Kidney (tissue), 14 donors: ENCODE data around the gene AS3MT. TPM values are rescaled to one million over a fixed set of nuclear protein-coding genes. Genes with fewer than 3 reads are reported as not detected.

Experiments
- DNase-seq, 5 donors: peaks; one replicate each; pipeline ENCODE4 v3.0.0-alpha.2; 2013 to 2020
- FAIRE-seq: peaks from 2 replicates; lab custom pipeline; 2012; peaks lifted over from hg19 to GRCh38; lab: Jason Lieb, UNC
- H3K27ac ChIP-seq, 2 donors: one replicate each; pipeline ENCODE4 v1.7.0; 2013; ENCODE audit warnings: low read depth in 2 of 2, low read length in 2 of 2, inconsistent platforms in 1 of 2
- H3K27me3 ChIP-seq: one replicate; pipeline ENCODE4 v1.7.1; 2013; ENCODE audit warnings: low read length, inconsistent platforms; ENCODE audit not compliant: control insufficient read depth, insufficient read depth
- H3K36me3 ChIP-seq, 3 donors: one replicate each; pipeline versions ENCODE4 v1.7.0 to v1.7.1; 2013; ENCODE audit warnings: low read length in 3 of 3, control low read depth in 1 of 3, inconsistent platforms in 1 of 3; ENCODE audit not compliant: insufficient read depth in 3 of 3, control insufficient read depth in 2 of 3
- H3K4me1 ChIP-seq, 3 donors: one replicate each; pipeline versions ENCODE4 v1.7.0 to v1.7.1; 2013; ENCODE audit warnings: low read length in 3 of 3, inconsistent platforms in 1 of 3, low read depth in 1 of 3; ENCODE audit not compliant: control insufficient read depth in 2 of 3, insufficient read depth in 2 of 3
- H3K4me3 ChIP-seq, 3 donors: one replicate each; pipeline versions ENCODE4 v1.7.0 to v1.8.1; 2013; ENCODE audit warnings: low read length in 3 of 3, control low read depth in 1 of 3, inconsistent platforms in 1 of 3
- H3K9ac ChIP-seq, 3 donors: one replicate each; pipeline versions ENCODE4 v1.7.0 to v1.7.1; 2013; ENCODE audit warnings: low read length in 3 of 3, control low read depth in 1 of 3, inconsistent platforms in 1 of 3
- H3K9me3 ChIP-seq, 3 donors: one replicate each; pipeline versions ENCODE4 v1.7.0 to v1.7.1; 2013; ENCODE audit warnings: low read length in 3 of 3, control low read depth in 1 of 3, inconsistent platforms in 1 of 3; ENCODE audit not compliant: control insufficient read depth in 2 of 3, insufficient read depth in 1 of 3
- intact Hi-C: fragments of 100-400 bp; cut with DNase I; formaldehyde crosslinking; loops from one replicate; pipeline ENCODE4 v1.11.1; 2022
- polyA plus RNA-seq: library from polyadenylated mRNA; stranded (reverse); fragments of 350-450 nt; fragmentation: Illumina TruSeq; extraction: RNeasy Lipid Tissue Mini Kit (QIAGEN cat#74804); gene quantifications from one replicate; pipeline ENCODE4 v1.2.3, GENCODE V29; 2014; ENCODE audit warnings: low read depth, low replicate concordance; ENCODE audit not compliant: insufficient read depth
- total RNA-seq: library from RNA; stranded (reverse); fragmentation: NEBNext Ultra II Directional; extraction: Animal tissue kit (Norgen Biotek cat#: 25700); gene quantifications from one replicate; pipeline ENCODE4 v1.2.1, GENCODE V29; 2021
- TF ChIP-seq, protein P1 (sequence below): IDR thresholded peaks from 3 replicates; pipeline ENCODE4 v1.5.1; 2012; ENCODE audit warnings: mild to moderate bottlenecking, moderate library complexity, borderline replicate concordance; ENCODE audit not compliant: insufficient read depth; ENCODE audit errors: extremely low read depth
- donor health status: control.
- donor health status: control.
- donor health status: control.
- donor health status: control.
- donor health status: control.
- donor health status: DM: yes; HTN: yes; CAD: no.
- donor health status: Normal renal cell carcinoma (clear cell type).

The AS3MT gene
- total and polyA plus RNA-seq, 2 donors from 2014 or later, result 2.0 to 36.7 TPM

DNA sequence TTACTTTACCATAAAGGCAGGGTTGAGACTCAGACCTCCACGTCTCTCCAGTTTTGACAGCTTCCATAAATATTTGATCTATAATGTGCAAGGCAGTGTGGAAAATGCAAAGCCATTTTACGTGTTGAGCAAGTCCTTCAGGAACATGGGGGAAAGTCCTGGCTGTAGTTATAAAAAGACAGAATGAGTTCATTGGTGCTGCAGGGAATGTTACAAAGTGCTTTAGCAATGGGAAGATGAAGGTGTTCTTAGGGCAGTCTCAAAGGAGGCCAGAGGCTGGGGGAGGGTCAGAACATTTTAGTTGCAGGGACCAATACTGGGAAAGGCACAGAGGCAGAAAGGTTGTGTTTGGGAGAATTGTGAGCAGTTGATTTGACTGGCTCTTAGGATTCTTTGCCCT, 76.7 kb downstream of the AS3MT start:
- FAIRE-seq, result no peak
- intact Hi-C loops, result no loop called here
- no peak for DNase-seq
- H3K4me3 ChIP-seq, result no peak overlapping the region
- H3K9ac ChIP-seq, result no peak overlapping the region
- TF ChIP-seq, protein P1, sequence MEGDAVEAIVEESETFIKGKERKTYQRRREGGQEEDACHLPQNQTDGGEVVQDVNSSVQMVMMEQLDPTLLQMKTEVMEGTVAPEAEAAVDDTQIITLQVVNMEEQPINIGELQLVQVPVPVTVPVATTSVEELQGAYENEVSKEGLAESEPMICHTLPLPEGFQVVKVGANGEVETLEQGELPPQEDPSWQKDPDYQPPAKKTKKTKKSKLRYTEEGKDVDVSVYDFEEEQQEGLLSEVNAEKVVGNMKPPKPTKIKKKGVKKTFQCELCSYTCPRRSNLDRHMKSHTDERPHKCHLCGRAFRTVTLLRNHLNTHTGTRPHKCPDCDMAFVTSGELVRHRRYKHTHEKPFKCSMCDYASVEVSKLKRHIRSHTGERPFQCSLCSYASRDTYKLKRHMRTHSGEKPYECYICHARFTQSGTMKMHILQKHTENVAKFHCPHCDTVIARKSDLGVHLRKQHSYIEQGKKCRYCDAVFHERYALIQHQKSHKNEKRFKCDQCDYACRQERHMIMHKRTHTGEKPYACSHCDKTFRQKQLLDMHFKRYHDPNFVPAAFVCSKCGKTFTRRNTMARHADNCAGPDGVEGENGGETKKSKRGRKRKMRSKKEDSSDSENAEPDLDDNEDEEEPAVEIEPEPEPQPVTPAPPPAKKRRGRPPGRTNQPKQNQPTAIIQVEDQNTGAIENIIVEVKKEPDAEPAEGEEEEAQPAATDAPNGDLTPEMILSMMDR, result no peak
- H3K4me1 ChIP-seq, result peaks cover 0 to 9% (median 8%) of the 10 kb centered on the region in 3 donors
- H3K36me3 ChIP-seq, result no peaks in the 10 kb centered on the region
- no peak overlapping the region for H3K27ac ChIP-seq
- no peaks in the 10 kb centered on the region for H3K27me3 ChIP-seq
- H3K9me3 ChIP-seq, result no peaks in the 10 kb centered on the region

DNA sequence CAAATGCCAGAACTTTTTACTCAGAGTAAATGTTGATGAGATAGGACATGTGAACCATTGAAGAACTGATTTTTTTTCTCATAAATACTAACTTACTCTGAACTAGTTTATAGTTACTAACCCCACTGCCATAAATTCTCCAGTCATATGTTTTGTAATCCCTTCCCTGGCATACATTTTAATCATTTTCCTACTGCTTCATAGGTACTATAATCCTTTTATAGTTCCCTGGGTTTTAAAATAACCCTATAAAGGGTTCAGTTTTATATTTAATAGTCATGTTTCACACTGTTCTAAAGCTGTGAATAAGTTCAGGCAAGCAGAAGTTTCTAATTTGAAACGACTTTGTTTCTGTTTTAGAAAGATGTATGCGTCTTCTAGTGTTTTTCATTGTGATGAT, 77.7 kb downstream of the AS3MT start:
- intact Hi-C loops, result no loop called here
- H3K27me3 ChIP-seq, result no peaks in the 10 kb centered on the region
- H3K4me3 ChIP-seq, result no peak overlapping the region
- no peak overlapping the region for H3K9ac ChIP-seq
- H3K4me1 ChIP-seq, result peaks cover 0 to 9% (median 8%) of the 10 kb centered on the region in 3 donors
- no peak for FAIRE-seq
- H3K27ac ChIP-seq, result no peak overlapping the region
- no peaks in the 10 kb centered on the region for H3K9me3 ChIP-seq
- no peak for DNase-seq
- TF ChIP-seq, protein P1, result no peak
- H3K36me3 ChIP-seq, result no peaks in the 10 kb centered on the region

DNA sequence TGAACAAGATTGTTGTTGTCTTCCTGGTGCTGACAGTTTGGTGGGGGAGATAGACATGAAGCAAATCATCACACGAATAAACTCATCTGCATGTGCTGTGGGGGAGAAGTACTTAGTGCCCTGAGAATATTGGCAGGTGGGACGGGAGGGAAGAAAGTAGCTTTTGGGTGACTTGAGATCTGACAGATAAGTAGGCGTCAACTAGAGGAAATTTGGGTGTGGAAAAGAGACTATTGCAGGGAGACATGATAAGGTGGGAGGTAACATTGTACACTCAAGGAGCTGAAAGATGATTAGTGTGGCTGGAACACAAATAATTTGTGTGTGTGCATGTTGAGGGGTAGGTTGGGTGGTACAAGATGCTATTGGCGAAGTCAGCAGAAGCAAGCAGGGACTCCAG, 78.9 kb downstream of the AS3MT start:
- Histone ChIP-seq H3K4me3 (no peak overlapping the region), H3K27me3 (no peaks in the 10 kb centered on the region), H3K9me3 (no peaks in the 10 kb centered on the region), H3K36me3 (no peaks in the 10 kb centered on the region), H3K27ac (no peak overlapping the region), H3K9ac (no peak overlapping the region), H3K4me1 (peaks cover 0 to 9% (median 8%) of the 10 kb centered on the region in 3 donors)
- intact Hi-C loops, result no loop called here
- DNase-seq (no peak), FAIRE-seq (no peak)
- TF ChIP-seq, protein P1, result no peak

DNA sequence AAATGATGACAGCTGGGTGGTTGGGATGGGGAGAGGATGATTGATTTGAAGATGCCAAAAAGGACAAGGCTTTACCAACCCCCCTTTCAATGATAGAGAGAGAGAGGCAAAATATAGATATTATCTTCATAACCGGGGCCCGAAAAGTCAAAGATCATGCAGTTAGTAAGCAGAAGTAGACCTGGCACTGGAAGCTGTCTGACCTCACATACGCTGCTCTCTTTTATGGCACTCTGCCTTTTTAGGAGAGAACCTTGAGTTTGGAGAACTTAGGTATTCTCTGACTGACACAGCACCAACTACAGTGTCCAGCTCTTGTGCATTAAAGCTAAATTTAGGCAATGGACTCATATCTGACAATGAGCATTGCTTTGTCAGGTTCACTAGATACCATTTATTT, 79.5 kb downstream of the AS3MT start:
- Histone ChIP-seq H3K9ac (no peak overlapping the region), H3K4me1 (peaks cover 0 to 9% (median 8%) of the 10 kb centered on the region in 3 donors), H3K27ac (no peak overlapping the region), H3K27me3 (no peaks in the 10 kb centered on the region), H3K9me3 (no peaks in the 10 kb centered on the region), H3K4me3 (no peak overlapping the region), H3K36me3 (no peaks in the 10 kb centered on the region)
- TF ChIP-seq, protein P1, result no peak
- no peak for FAIRE-seq
- intact Hi-C loops, result no loop called here
- DNase-seq, result no peak
